Right renal pelvis (tissue), 4 donors: ENCODE data around the gene PLEKHG5. TPM values are rescaled to one million over a fixed set of nuclear protein-coding genes. Genes with fewer than 3 reads are reported as not detected.
"Not testable (repeated sequence)": the region's sequence is repeated elsewhere in the genome, so short reads cannot be mapped to it uniquely, and the experiment has no call there.

ENCODE experiments used
- DNase-seq, 4 donors: peaks; one replicate each; pipeline ENCODE4 v3.0.0-alpha.2; 2013; ENCODE audit warnings: low read depth in 4 of 4, low spot score in 3 of 4, missing footprints in 1 of 4
- polyA plus RNA-seq, 4 donors: library from polyadenylated mRNA; unstranded; fragments of 120-200 nt; gene quantifications; one replicate each; pipeline ENCODE4 v1.2.1, GENCODE V29; 2013; ENCODE audit not compliant: insufficient read length in 4 of 4

PLEKHG5 gene
- polyA plus RNA-seq, 4 donors, result 12.6 to 18.0 (median 13.3) TPM

- no peak for DNase-seq
Observed at GRCh38 chr1:6447818-6448748, 43.4 kb downstream of the PLEKHG5 start.

GRCh38 chr1:6447016-6447817 lies 44.2 kb downstream of the PLEKHG5 start:
- DNase-seq, result no peak

- no peak for DNase-seq
Observed at GRCh38 chr1:6446665-6447015, 44.8 kb downstream of the PLEKHG5 start.

GRCh38 chr1:6445929-6446328 lies 45.5 kb downstream of the PLEKHG5 start:
- DNase-seq, result not testable (repeated sequence)

- DNase-seq, result no peak
Observed at GRCh38 chr1:6445062-6445763, 46.3 kb downstream of the PLEKHG5 start.

GRCh38 chr1:6444377-6444776 lies 47.1 kb downstream of the PLEKHG5 start:
- DNase-seq, result no peak

GRCh38 chr1:6443339-6444115 lies 47.9 kb downstream of the PLEKHG5 start:
- no peak for DNase-seq

- no peak for DNase-seq
Observed at GRCh38 chr1:6441586-6441985, 49.9 kb downstream of the PLEKHG5 start.

GRCh38 chr1:6440198-6441126 lies 51.0 kb downstream of the PLEKHG5 start:
- DNase-seq, result no peak

GRCh38 chr1:6438047-6438525 lies 53.4 kb downstream of the PLEKHG5 start:
- DNase-seq, result no peak

GRCh38 chr1:6437012-6437700 lies 54.3 kb downstream of the PLEKHG5 start:
- not testable (repeated sequence) for DNase-seq

- not testable (repeated sequence) for DNase-seq
Observed at GRCh38 chr1:6436277-6436676, 55.2 kb downstream of the PLEKHG5 start.

- no peak for DNase-seq
Observed at GRCh38 chr1:6435547-6435946, 55.9 kb downstream of the PLEKHG5 start.

- no peak for DNase-seq
Observed at GRCh38 chr1:6435129-6435528, 56.3 kb downstream of the PLEKHG5 start.

GRCh38 chr1:6434186-6434585 lies 57.3 kb downstream of the PLEKHG5 start:
- DNase-seq, result no peak

GRCh38 chr1:6431645-6432579 lies 59.6 kb downstream of the PLEKHG5 start:
- DNase-seq, result not testable (repeated sequence)
